ENCODE data around the gene C15orf39.

The C15orf39 gene

DNA sequence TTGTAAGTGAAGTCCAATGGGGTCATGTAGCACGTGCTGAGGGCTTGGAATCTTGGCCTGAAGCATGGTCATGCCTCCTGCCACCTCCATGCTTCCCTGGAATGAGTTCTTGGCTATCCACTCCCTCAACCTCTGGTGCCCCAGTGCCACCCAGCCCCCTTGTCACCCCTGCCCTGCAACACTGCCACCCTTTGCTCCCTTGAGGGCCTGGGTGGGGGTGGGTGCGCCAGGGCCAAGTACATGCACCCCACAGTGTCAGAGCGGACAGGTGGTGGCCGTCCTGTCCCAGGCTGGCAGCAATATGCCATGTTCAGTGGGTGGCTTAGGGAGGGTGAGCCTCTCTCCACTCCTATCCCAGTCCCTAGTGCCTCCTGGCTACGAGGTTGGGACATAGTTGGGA is 27.6 kb upstream of the C15orf39 start:
- DNase-seq = no peak

GRCh38 chr15:75174729-75175128 is 27.0 kb upstream of the C15orf39 start:
- DNase-seq = no peak

DNA sequence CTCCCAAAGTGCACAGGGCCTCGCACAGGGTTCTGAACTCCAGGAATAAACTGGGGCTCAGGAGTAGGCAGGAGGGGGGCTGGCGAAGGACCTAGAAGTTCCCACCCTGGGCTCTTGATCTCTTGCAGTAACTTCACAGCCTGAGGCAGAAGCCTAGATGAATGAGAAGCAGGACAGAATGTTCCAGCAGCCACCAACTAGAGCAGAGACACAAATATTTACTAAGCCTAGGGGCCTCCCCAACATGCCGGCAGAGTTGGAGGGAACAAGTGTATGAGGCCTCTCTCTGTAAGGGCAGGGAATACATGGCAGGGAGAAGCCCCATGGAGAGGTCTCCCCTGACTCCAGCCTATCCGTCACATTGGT is 25.3 kb upstream of the C15orf39 start:
- no peak for DNase-seq

DNA sequence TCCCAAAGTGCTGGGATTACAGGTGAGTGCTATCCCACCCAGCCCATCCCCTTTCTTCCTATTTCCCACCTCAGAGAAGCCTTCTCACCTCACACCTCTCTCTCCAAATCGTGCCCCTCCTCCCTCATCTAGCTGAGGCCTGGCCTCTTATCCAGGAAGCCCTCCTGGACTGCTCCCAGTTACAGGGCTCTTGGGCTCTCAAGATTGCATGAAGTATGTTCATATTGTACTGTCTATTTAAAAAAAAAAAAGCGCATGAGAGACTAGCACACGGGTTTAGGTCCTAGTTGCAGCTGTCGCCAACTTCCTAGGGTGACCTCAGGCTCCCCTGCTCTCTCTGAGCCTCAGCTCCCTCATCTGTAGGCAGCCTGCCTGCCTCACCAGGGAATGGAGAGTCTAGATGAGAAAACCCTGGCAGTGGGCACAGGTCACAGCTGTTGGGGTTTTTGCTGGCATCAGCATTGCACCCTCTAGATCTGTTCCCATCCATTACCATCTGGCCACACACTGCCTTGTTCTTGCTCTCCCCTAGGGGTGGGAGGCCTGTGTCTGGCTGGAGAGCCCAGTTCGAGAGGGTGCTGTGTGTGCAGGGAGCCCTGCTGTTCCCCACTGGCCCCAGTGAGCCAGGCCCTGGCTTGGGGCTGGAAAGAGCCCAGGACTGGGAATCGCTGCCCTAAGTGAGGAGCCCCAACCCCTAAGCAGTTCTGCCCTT is 24.2 kb upstream of the C15orf39 start:
- DNase-seq = no peak

GRCh38 chr15:75178171-75178937 is 23.3 kb upstream of the C15orf39 start:
- no peak for DNase-seq

- DNase-seq = no peak
These were observed 22.5 kb upstream of the C15orf39 start for GRCh38 chr15:75178938-75179745.

DNA sequence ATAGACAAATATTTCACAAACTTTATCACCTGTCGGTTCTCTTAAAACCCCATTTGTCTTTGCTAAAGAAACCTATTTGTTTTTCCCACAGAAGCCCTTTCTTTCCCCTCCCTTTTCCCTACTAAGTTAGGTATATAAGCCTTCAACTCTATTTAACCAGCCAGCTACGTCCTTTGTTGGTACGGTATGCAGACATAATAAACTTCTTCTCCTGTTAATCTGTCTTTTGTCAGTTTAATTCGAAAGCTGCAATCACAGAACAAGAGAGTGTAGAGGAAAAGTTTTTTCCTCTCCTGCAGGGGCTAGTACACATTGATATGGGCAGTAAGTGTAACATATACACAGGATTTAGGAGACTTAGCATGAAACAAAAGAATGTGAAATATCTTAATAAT is 21.9 kb upstream of the C15orf39 start:
- no peak for DNase-seq

GRCh38 chr15:75181780-75182179 is 19.9 kb upstream of the C15orf39 start:
- DNase-seq = no peak

GRCh38 chr15:75182187-75183131 is 19.2 kb upstream of the C15orf39 start:
- DNase-seq = no peak

DNA sequence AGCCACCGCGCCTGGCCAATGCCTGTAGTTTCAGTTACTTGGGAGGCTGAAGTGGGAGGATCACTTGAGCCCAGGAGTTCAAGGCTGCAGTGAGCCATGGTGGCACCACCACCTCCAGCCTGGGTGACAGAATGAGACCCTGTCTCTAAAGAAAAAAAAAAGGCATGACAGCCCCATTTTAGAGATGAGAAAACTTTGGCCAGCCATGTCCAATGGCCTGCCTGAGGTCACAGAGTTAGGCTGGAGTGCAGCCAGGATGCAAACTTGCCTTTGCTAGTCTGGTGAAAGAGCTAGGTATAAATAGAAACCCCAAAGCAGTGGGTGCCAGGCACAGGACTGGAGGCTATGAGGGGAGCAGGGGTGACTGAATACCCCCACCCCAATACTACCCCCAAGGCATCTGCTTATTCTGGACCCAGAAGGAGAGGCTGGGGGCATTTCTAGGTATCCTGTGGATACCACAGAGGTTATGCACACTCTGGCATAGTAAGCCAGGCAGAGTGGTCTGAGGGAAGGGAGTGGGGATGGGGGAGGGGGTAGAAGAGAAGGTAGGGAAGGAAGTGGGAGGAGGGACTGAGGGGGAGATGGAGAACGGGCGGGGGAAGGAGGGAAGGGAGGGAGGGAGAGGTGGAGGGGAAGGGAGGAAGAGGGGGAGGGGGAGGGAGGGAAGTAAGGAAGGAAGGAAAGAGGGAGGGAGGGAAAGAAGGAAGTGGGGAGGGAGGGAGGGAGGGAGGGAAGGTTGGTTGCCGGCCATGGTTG is 16.2 kb upstream of the C15orf39 start:
- no peak for DNase-seq

DNA sequence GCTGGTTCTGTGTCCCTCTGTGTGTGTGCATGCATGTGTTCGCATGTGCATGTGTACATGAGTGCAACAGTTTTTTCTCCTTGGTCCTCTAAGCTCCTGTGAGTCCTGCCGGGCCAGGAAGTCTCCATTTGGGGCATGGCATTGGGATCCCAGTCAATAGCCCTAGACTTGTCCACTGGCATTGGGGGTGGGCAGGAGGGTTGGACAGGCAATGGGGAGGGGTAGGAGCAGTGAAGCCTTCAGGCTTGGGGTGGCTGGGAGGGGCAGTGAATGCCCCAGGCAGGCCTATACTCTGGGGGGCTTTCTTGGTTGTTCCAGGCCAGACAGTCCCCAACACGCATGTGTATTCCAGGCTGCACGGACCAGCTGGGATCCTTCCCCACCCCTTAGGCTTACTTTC is 15.6 kb upstream of the C15orf39 start:
- DNase-seq = no peak

GRCh38 chr15:75188499-75188898 is 13.2 kb upstream of the C15orf39 start:
- DNase-seq = no peak

DNA sequence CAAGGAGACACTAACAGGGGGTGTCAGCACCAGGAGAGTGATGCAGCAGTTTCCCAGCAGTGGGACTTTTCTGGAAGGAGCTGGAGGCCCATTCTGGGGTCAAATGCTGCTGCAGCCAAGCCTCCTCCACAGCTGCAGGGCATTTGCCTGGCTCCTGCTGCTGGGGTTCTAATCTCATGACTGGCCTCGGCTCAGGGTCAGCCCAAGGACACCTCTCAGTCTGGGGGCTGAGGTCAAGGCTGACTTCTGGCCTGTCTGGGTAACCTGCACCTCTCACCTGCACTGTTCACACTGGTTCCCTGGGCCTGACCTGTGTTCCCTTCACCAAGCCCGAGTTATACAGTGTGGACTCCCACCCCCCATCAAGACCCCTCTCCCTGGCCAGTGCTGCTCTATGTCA is 10.4 kb upstream of the C15orf39 start:
- no peak for DNase-seq

DNA sequence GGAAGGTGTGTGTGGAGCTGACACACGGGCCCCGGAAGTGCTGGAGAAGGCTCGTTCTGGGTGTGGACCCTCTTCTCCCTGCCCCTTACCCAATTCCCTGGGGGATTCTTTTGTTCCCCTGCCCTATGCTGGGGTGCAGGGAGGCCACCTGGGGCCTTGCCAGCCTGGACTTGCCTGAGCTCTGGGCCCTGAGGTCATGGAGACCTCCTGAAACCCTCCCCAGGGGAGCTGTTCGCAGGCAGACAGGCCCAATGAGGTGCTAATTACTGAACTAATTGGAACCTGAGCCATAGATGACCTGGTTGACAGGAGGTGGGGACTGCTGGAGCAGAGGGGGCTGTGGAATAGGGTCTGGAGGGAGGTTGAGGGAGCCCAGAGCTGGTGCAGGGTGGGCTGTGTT is 9.4 kb upstream of the C15orf39 start:
- no peak for DNase-seq

DNA sequence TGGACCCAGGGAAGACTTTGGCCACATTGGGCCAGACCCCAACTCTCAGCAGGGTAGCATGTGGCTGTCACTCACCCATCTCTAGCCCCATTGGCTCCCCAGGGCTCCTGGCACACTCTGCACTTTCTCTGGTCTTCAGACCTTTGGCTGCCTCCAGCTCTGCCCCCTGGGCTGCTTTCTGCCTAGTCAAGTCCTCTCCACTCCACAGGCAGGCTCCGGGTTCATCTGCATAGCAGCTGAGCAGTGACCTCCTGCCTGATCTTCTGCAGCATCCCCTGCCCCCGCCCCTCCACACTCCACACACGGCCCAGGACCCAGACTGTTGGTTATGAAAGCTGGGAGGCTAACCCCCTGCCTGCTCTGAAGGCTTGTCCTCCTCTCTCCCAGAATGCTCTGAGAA is 8.4 kb upstream of the C15orf39 start:
- DNase-seq = no peak

GRCh38 chr15:75193976-75194375 is 7.7 kb upstream of the C15orf39 start:
- DNase-seq = no peak

DNA sequence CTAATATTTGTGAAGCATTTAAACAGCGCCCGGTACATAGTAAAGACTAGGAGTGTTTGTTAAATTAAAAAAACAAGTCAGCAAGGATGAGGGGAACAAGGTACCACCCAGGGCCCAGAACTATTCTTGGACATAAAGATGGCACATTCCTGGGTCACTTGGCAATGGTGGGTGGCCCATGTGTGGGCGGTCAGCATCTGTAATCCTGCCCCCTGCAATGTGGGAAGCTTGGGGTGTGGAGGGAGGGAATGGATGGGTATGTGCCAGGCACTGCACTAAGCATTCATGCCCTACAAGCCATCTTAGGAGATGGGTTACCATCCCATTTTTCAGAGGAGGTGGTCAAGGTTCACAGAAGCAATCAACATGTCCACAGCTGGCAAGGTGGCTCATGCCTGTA is 7.3 kb upstream of the C15orf39 start:
- no peak for DNase-seq

GRCh38 chr15:75195122-75195765 is 6.4 kb upstream of the C15orf39 start:
- DNase-seq = peak; percentile 30 to 31

DNA sequence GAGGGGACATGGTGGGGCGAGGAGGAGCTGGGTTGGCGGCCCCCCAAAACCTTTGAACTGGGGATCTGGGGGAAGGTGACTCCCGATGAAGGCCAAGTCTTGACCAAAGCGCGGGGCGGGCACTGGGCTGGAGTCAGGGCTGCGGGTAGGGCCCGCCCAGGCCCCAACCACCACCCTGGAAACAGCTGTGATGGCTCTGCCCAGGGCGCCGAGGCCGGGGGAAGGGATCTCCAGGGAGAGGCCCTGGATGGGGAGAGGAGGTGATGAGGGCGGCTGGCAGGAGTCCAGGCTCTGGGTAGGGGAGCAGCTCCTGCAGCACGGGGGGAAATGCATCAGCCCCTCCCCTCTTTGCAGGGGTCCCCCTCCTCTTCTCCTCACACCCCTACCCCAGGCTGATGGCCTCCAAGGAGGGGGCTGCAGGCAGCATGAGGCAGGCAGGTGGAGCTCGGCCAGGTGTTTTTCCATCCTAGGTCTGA is 5.9 kb upstream of the C15orf39 start:
- DNase-seq = no peak

DNA sequence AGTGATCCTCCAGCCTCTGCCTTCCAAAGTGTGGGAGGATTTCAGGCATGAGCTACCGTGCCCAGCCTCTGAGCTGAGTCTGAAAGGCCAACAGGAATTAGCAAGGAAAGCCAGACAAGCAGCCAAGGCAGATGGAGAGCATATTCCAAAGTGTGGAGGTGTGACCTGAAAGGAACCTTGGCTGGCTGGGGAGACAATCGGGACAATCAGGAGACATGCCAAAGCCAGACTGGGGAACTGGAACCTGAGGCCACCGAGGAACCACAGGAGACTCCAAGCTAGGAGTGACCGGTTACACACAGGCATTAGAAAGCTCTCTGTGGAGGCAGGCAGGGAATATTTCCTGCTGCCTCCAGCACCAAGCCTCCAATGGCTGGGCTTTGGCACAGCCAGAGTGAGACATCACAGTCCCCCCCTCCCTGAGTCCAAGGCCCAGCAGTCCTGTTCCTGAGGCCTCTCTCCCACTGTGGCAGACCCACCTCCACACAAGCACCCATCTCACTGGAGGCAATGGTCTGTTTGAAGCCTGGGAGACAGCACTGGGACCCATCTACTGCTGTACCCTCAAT is 4.5 kb upstream of the C15orf39 start:
- no peak for DNase-seq

Data from NCI-H187 (cell line).